ENCODE measurements around the gene CX3CL1.
"Not testable (repeated sequence)": the region's sequence is repeated elsewhere in the genome, so short reads cannot be mapped to it uniquely, and the experiment has no call there.

CX3CL1 gene
- total RNA-seq = 0 reads per million in 2 donors

DNA sequence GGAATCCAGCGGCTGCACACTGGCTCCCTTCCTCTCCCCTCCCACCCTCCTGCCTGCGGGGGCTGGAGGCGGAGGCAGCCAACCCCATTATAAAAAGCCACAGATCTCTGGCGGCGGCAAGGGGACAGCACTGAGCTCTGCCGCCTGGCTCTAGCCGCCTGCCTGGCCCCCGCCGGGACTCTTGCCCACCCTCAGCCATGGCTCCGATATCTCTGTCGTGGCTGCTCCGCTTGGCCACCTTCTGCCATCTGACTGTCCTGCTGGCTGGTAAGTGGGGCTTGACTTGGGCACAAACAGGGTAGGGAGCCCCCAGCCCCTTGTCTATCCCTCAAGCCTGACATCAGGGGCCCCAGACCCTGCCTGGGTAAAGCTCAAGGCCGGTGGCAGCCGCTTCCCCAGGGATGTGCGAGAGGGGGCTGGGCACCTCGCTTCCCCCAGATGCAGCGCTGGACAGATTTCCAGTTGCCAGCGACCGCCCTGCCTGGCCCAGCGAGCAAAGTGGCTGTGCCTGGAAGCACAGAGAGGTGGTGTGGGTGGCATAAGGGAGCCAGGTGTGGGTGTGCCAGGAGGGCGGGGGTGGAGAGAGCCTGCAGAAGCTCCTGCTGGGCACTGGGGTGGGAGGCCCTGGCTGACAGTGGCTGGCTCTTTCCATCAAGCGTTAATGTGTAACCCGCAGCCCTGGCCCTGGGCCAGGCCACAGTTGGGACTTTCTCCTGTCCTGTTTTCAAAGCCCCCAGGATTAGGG lies at the start of gene CX3CL1:
TSS of gene CX3CL1 (plus strand) at position 119 of the 745 bp plus-strand sequence. CDS start at position 198, 79 bp downstream.
- no peak for DNase-seq

DNA sequence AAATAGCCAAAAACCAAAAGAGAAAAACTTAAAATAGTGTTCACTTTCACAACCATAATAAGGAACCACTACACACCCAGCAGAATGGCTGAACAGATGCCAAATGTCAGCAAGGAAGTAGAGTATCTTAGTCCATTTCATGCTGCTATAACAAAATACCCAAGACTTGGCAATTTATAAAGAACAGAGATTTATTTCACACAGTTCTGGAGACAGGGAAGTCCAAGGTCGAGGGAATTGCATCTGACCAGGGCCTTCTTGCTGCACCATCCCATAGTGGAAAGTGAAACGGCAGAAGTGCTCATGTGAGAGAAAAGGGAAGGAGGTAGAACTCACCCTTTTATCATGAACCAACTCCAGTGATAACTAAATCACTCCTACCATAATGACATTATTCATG lies 47.5 kb upstream of the CX3CL1 start:
- no peak for DNase-seq

DNA sequence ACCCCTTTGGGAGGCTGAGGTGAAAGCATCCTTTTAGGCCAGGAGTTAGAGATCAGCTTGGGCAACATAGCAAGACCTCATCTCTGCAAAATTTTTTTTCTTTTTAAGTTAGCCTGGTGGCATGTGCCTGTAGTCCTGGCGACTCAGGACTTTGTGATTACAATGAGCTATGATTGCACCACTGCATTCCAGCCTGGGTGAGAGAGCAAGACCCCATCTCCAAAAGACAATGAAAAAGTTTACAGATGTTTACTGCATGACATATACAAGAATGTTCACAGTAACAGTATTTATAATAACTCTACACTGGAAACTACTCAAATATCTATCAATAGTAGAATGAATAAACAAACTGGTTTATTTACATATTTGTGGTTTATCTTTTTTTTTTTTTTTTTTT lies 46.8 kb upstream of the CX3CL1 start:
- DNase-seq = no peak

DNA sequence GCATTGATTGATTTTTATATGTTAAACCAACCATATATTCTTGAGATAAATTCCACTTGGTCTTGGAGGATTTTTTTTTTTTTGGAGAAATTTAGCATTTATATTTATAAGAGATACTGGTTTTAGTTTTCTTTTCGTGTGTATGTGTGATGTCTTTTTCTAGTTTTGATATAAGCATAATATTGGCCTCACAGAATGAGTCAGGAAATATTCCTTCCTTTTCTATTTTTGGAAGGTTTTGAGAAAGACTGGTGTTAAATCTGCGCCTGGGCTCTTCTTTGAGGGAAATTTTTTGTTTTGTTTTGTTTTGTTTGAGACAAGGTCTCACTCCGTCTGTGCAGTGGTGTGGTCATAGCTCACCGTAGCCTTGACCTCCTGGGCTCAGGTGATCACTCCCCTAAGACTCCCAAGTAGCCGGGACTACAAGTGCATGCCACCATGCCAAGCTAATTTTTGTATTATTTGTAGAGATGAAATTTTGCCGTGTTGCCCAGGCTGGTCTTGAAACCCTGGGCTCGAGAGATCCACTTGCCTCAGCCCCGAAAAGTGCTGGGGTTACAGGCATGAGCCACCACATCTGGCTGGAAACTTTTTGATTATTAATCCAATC lies 42.5 kb upstream of the CX3CL1 start:
- DNase-seq = no peak

DNA sequence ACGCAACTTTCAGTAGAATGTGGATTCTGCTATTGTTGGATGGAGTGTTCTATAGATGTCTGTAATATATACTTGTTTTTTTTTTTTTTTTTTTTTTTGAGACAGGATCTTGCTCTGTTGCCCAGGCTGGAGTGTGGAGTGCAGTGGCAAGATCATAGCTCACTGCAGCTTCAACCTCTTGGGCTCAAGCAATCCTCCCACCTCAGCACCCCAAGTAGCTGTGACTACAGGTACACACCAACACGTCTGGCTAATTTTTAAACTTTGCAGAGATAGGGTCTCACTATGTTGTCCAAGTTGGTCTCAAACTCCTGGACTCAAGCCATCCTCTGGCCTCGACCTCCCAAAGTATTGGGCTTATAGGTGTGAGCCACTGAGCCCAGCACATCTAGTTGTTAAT lies 40.9 kb upstream of the CX3CL1 start:
- no peak for DNase-seq

DNA sequence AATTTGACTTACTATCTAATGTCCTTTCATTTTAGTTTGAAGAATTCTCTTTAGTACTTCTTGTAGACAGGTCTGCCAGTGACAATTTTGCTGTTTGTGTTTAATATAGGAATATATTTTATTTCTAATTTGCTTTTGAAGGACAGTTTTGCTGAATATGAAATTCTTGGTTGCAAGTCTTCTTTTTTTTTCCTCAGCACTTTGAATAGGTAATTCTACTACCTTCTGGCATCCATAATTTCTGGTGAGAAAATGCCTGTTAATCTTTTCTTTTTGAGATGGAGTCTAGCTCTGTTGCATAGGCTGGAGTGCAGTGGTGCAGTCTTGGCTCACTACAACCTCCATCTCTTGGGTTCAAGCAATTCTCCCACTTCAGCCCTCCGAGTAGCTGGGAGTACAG lies 38.9 kb upstream of the CX3CL1 start:
- DNase-seq = no peak

DNA sequence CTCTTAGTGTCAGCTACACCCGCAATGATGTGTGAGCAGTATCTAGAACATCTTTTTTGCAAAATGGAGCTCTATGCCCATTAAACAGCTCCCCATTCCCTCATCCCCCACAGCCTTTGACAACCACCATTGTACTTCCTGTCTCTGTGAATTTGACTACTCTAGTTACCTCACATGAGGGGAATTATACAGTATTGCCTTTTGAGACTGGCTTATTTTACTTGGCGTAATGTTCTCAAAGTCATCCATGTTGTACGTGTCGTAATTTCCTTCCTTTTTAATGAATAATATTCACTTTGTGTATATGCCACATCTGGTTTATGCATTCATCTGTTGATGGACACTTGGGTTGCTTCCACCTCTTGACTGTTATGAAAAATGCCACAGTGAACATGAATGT lies 36.9 kb upstream of the CX3CL1 start:
- no peak for DNase-seq

DNA sequence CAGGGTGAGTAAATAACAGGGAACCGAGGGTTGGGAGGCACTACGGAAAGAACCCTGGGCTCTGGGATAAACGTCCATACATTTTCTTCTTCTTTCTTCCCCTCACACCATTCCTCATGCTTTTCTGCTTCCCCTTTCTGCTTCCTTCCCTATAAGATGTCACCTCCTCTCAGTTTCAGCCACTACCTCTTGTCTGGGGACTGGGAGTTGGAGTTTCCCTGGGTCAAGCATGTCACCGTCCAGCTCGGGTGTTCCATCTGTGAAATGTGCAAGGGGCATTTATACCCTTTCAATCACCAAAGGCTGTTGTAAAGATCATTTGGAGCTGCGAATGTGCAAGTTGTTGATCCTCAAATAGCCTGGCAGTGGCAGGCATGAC lies 31.2 kb upstream of the CX3CL1 start:
- no peak for DNase-seq

DNA sequence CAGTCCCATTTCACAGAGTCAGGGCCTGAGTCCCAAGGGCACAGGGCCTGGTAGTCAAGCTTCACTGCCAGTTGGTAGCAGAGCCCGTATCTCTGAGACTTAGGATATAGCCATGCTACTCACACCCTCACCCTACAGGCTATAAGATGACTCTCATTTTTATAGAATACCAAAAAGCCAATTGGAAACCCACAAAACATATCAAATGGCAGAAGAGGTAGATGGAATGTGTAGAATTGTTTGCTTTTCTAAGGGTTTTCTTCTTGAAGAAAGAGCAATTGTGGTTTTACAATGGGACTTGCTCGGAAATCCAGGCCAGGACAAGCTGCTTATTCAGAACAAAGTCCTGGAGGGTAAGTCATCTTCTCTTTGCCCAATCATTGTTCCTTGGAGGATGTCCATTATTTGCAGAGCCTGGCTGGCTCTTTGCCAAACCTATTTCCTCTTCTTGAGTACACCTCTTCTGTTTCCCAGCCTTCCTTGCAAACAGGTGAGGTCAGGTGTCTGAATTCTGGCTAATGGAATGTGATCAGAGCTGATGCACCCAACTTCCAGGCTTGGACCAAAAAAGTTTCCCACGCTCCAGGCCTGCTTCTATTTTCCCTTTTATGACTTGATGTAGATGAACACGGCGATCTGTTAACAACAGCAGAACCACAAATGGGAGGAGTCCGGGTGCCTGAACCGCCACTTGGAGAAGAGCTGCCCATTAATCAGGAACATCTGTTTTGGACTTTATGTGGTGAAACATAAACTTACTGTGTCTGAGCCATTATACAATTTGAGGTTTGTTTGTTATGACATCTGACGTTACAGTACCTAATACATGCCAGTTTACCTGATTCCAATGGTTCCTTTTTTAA lies 30.6 kb upstream of the CX3CL1 start:
- DNase-seq = no peak

DNA sequence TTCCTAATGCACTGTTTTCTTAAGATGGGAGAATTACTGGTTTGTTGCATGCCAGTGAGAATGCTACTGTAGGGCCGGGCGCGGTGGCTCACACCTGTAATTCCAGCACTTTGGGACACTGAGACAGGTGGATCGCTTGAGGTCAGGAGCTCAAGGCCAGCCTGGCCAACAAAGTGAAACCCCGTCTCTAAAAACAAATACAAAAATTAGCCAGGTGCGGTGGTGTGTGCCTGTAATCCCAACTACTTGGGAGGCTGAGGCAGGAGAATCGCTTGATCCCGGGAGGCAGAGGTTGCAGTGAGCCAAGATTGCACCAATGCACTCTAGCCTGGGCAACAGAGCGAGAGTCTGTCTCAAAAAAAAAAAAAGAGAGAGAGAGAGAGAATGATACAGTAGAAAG lies 29.7 kb upstream of the CX3CL1 start:
- DNase-seq = not testable (repeated sequence)

DNA sequence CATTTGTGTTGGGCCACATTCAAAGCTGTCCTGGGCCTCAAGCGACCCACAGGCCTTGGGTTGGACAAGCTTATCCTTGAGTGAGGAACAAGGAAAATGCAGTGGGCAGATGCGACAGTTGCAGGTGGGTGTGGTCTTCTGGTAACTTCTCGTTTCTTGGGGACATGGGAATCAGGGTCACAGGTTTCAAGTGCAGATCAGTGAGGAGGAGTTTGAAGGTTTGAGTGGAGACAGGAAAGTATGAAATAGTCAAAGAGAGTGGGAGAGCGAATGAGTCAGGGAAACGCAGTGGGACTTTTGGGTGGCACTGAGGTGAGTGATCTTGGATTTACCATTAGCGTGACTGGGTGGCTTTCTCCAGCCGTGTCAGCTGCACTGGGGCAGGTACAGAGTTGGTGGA lies 29.1 kb upstream of the CX3CL1 start:
- no peak for DNase-seq

DNA sequence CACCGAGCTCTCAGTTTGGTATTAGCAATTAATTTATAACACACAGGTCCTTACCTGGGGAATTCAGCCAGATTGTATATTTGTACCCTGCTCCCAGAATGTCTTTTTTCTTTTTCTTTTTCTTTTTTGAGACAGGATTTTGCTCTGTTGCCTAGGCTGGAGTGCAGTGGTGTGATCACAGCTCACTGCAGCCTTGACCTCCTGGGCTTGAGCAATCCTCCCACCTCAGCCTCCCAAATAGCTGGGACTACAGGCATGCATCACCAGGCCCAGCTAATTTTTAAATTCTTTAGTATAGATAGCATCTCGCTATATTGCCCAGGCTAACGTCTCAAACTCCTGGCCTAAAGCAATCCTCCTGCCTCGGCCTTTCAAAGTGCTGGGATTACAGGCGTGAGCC lies 28.2 kb upstream of the CX3CL1 start:
- not testable (repeated sequence) for DNase-seq

DNA sequence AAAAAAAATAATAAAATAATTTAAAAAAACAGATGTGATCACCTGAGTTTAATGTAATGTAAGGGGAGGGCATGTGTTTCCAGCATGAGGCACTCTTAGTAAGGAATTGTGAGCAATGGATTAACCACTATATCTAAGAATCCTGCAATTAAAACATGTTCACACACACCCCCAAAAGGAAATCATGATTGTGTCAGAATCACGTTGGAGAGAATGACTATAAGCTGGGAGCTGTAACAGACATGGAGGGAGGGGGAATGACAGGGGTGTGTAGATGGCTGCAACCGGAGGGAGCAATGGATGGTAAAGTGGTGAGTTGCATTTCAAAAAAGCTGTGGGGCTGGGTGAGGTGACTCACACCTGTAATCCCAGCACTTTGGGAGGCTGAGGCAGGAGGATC lies 27.3 kb upstream of the CX3CL1 start:
- DNase-seq = no peak

DNA sequence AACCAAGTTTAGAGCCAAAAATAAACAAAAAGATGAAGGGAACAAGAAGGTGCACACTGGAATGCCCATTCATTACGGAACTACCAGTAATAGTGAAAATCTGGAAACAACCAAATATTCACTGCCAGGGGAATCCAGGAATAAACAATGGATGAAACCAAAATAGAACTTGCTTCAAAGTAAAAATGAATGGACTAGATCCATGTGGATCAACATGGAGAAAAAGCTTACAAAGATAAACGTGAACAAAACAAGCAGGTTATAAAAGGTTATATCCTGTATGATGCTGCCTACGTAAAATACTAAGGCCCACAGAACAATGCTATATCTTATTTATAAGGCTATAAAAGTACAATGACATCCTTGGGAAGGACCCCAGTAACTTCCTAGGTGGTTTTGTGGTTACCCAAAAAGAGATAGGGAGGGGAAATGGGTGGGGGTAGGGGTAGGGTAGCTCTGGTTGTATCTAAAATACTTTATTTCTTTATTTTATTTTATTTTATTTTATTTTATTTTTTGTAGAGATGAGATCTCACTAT lies 26.6 kb upstream of the CX3CL1 start:
- DNase-seq = no peak

DNA sequence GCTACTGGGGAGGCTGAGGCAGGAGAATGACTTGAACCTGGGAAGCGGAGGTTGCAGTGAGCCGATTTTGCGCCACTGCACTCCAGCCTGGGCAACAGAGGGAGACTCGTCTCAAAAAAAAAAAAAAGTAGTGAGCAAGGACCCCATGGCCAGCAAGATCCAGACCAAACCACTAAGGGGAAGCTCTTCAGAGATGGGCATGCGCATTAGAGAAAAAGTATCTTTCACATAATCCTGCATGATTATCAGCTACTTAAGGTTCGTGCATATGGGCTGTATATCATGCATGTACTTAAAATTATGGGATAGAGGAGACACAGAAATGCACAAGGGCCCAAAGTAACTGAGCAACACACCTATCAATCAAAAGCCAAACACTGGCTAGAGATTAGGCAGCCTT lies 24.4 kb upstream of the CX3CL1 start:
- DNase-seq = no peak

DNA sequence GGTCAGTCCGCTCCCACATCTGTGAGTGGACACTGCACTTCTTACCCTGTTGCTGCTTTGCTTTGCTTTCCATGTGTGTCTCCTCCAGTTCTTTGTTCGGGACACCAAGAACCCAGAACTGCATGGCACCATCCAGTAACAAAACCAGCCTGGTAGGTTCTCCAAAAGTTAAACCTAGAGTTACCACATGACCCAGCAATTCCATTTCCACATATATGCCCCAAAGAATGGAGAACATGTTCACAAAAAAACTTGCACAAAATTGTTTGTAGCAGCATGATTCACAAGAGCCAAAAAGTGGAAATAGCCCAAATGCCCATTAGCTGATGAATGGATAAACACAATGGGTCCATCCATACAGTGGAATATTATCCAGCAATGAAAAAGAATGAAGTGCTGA lies 24.0 kb upstream of the CX3CL1 start:
- no peak for DNase-seq

DNA sequence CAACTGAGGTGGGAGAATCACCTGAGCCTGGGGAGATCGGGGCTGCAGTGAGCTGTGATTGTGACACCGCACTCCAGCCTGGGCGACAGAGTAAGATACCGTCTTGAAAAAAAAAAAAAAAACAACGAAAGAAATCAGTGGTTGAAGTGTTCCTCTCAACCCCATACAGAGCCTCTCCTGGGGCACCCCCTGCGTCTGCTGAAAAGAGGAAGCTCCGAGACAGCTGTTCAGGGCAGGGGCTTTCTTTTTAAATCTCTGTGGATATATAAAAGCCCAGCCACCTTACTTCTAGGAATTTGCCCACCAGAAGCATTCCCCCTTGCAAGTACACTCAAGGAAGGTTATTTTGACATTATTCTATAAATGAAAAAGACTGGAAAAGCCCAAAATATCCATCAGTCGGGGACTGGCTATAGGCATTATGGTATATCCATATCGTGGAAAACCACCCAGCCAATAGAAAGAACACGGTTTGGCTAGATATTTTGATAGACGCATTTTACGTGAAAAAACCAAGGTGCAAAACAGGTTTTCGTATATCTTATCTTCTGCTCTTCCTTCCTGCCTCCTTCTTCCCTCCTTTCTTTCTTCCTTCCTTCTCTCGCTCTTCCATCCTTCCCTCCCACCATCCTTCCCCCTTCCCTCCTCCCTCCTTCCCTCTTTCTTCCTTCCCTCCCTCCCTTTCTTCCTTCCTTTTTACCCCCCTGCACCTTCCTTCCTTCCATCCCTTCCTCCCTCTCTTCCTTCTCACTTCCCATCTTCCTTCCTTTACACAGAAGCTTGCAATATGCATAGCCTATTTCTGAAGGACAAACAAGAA lies 22.9 kb upstream of the CX3CL1 start:
- DNase-seq = no peak

DNA sequence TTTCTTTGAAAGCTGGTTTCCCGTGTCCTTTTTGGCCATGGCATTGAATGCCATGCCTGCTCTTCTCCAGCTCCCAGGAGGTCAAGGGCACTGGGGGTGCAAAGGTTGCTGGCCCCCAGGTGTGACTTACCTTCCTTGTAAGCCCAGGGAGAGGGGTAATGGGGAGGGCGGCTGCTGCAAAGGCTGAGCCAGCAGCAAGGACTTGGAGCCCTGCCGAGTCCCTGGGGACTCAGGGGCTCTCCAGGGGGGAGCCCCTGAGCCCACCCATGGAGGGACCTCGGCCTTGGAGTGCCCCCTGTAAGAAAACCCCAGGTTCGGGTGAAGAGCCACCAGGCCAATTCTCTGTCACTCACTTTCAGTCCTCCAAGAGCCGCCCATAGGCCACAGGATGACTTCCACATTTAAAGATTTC lies 19.6 kb upstream of the CX3CL1 start:
- DNase-seq = no peak

DNA sequence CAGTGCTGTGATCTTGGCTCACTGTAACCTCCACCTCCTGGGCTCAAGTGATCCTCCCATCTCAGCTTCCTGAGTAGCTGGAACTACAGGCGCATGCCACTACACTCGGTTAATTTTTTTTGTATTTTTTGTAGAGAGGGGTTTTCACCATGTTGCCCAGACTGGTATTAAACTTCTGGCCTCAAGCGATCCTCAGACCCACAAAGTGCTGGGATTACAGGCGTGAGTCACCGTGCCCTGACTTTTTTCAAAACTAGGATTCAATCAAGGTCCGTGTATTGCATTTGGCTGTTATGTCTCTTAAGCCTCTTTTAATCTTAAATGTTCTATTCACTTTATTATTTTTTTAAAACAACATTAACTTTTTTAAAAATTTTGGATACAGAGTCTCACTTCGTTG lies 18.0 kb upstream of the CX3CL1 start:
- no peak for DNase-seq

DNA sequence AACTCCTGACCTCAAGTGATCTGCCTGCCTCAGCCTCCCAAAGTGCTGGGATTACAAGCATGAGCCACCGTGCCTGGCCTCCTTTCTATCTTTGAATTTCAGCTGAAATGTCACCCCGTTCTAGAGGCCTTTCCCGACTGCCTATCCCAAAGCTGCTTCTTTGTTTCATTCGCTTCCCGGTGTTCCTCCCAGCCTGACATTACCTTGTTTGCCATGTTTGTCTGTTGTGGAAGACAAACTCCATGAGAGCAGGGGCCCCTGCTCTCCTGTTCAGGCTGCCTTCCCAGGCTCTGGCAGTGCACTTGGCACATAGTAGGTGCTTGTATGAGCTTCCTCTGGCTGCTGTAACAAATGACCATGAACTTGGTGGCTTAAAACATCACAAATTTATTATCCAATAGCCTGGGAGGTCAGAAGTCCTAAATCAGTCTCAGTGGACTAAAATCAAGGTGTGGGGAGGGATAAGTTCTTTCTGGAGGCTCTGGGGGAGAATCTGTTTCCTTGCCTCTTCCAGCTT lies 16.3 kb upstream of the CX3CL1 start:
- no peak for DNase-seq

DNA sequence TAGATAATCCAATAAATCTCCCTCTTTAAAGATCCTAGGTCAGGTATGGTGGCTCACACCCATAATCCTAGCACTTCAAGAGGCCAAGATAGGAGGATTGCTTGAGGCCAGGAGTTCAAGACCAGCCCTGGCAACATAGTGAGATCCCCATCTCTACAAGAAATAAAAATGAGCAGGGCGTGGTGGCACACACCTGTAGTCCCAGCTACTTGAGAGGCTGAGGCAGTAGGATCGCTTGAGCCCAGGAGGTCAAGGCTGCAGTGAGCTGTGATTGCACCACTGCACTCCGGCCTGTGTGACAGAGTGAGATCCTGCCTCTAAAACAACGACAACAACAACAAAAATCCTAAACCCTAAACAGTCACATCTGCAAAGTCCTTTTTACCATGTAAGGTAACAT lies 15.7 kb upstream of the CX3CL1 start:
- DNase-seq = no peak

DNA sequence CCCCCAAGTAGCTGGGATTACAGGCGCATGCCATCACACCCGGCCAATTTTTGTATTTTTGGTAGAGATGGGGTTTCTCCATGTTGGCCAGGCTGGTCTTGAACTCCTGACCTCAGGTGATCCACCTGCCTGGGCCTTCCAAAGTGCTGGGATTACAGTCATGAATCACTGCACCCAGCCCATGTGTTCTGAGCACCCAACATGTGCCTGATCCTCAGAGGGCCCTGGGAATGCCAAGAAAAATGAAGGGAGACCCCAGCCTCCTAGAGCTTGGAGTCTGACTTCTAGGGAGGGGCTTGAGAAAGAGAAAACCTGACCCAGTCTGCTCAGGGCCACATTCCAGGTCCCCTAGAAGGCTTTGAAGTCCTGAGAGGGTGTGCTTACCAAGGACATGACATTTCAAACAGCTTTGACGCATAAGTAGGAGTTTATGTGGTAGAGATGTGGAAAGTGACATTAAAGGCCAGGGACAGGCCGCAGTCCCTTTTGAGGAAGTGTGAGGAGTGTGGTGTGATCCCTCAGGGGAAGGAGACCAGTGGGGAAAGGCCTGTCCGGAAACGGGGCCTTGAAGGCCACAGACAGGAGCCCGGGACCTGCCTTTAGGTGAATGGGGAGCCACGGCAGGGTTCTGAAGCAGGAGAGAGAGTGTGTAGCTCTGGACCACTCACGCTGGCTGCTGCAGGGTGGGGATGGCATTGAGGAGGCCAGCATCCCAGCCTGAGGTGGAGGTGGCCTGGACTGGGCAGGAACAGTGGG lies 14.8 kb upstream of the CX3CL1 start:
- DNase-seq = no peak

Data from T-helper 9 cell (primary cell).